SK-N-SH (cell line): Measurements from ENCODE around the gene SLC22A2. TPM values are rescaled to one million over a fixed set of nuclear protein-coding genes. Genes with fewer than 3 reads are reported as not detected.

ENCODE experiments used
- CTCF ChIA-PET: fragments of 300-600, 350-600 bp; formaldehyde crosslinking; extraction: SDS; loops from one replicate; lab custom pipeline; 2021; lab: Yijun Ruan, JAX
- POLR2A ChIA-PET: fragments of 350-600 bp; sonication (Branson Sonifier 250); formaldehyde crosslinking; extraction: SDS; loops from one replicate; lab custom pipeline; 2020; ENCODE audit warnings: antibody characterized with exemption, inconsistent platforms; lab: Yijun Ruan, JAX
- DNase-seq: peaks from one replicate; pipeline ENCODE4 v3.0.0; 2012
- H2AFZ ChIP-seq: fragments of 200-600 bp; sonication (generic); 2 replicates; pipeline ENCODE4 v1.8.1; 2016; ENCODE audit warnings: antibody characterized with exemption, mild to moderate bottlenecking, low read depth
- H3F3A ChIP-seq: fragments of 200-600 bp; sonication (generic); replicated peaks from 2 replicates; pipeline ENCODE3; 2016; ENCODE audit warnings: antibody characterized with exemption, mild to moderate bottlenecking; ENCODE audit not compliant: insufficient read depth
- H3K27ac ChIP-seq, 2 experiments: fragments of 200-500 bp in 1 of 2; fragments of 200-600 bp in 1 of 2; sonication (Bioruptor generic) in 1 of 2; sonication (generic), shearing (Covaris generic) in 1 of 2; 2 replicates each; pipeline versions ENCODE4 v1.5.1 to v1.6.1; 2014 to 2016; ENCODE audit warnings: low read depth in 2 of 2, inconsistent platforms in 1 of 2, low read length in 1 of 2, mild to moderate bottlenecking in 1 of 2, mixed read lengths in 1 of 2
- H3K27me3 ChIP-seq: fragments of 200-600 bp; sonication (generic), shearing (Covaris generic); 2 replicates; pipeline ENCODE4 v1.6.1; 2016; ENCODE audit warnings: mixed run types; ENCODE audit not compliant: insufficient read depth
- H3K36me3 ChIP-seq, 2 experiments: fragments of 200-500 bp in 1 of 2; fragments of 200-600 bp in 1 of 2; sonication (Bioruptor generic) in 1 of 2; sonication (generic) in 1 of 2; replicated peaks in 1 of 2; 2 replicates each; pipeline versions ENCODE3 to v1.5.1; 2014 to 2016; ENCODE audit warnings: low read length in 1 of 2, mild to moderate bottlenecking in 1 of 2; ENCODE audit not compliant: insufficient read depth in 2 of 2, control insufficient read depth in 1 of 2
- H3K4me1 ChIP-seq, 2 experiments: fragments of 200-500 bp in 1 of 2; fragments of 200-600 bp in 1 of 2; sonication (Bioruptor generic) in 1 of 2; sonication (generic), shearing (Covaris generic) in 1 of 2; 2 replicates each; pipeline versions ENCODE4 v1.5.1 to v1.6.1; 2014 to 2016; ENCODE audit warnings: low read depth in 1 of 2, low read length in 1 of 2, mixed run types in 1 of 2; ENCODE audit not compliant: insufficient read depth in 2 of 2, control insufficient read depth in 1 of 2
- H3K4me2 ChIP-seq: fragments of 200-600 bp; sonication (generic), shearing (Covaris generic); 2 replicates; pipeline ENCODE4 v1.6.1; 2017; ENCODE audit warnings: mixed run types
- H3K4me3 ChIP-seq, 2 experiments: fragments of 200-500 bp in 1 of 2; fragments of 200-600 bp in 1 of 2; sonication (Bioruptor generic) in 1 of 2; sonication (generic), shearing (Covaris generic) in 1 of 2; 2 replicates each; pipeline versions ENCODE4 v1.5.1 to v1.8.1; 2014 to 2016; ENCODE audit warnings: low read depth in 2 of 2, inconsistent platforms in 1 of 2, low read length in 1 of 2, mild to moderate bottlenecking in 1 of 2, mixed read lengths in 1 of 2, moderate library complexity in 1 of 2
- H3K79me2 ChIP-seq: fragments of 200-600 bp; sonication (generic); 2 replicates; pipeline ENCODE4 v1.8.1; 2017; ENCODE audit warnings: mild to moderate bottlenecking; ENCODE audit not compliant: insufficient read depth
- H3K9ac ChIP-seq: fragments of 200-600 bp; sonication (generic); 2 replicates; pipeline ENCODE4 v1.6.1; 2017; ENCODE audit warnings: mixed run types
- H3K9me2 ChIP-seq: fragments of 200-600 bp; sonication (generic); 2 replicates; pipeline ENCODE4 v1.6.1; 2017; ENCODE audit warnings: mixed run types
- H3K9me3 ChIP-seq: fragments of 200-600 bp; sonication (generic); 2 replicates; pipeline ENCODE4 v1.6.1; 2017; ENCODE audit warnings: mixed run types, mild to moderate bottlenecking, moderate library complexity
- H4K20me1 ChIP-seq: fragments of 200-600 bp; sonication (generic); 2 replicates; pipeline ENCODE4 v1.6.1; 2017; ENCODE audit warnings: mild to moderate bottlenecking, mixed run types; ENCODE audit not compliant: insufficient read depth
- CHD2 ChIP-seq: fragments of 150-350 bp; IDR thresholded peaks from 2 replicates; pipeline ENCODE4 v1.6.1; 2018; ENCODE audit warnings: low read length; ENCODE audit not compliant: partially characterized antibody
- ELF1 ChIP-seq: IDR thresholded peaks from 2 replicates; pipeline ENCODE4 v1.4.0; 2012
- EP300 ChIP-seq, 2 experiments: IDR thresholded peaks; 2 replicates each; pipeline versions ENCODE4 v1.4.0 to v1.6.1; 2012; ENCODE audit warnings: borderline replicate concordance in 1 of 2, low read depth in 1 of 2, low read length in 1 of 2
- FOSL2 ChIP-seq: IDR thresholded peaks from 2 replicates; pipeline ENCODE4 v1.4.0; 2012; ENCODE audit warnings: low read depth, mild to moderate bottlenecking, moderate library complexity, borderline replicate concordance
- FOXM1 ChIP-seq: IDR thresholded peaks from 2 replicates; pipeline ENCODE4 v1.4.0; 2012; ENCODE audit warnings: low read depth, mild to moderate bottlenecking
- GABPA ChIP-seq: IDR thresholded peaks from 2 replicates; pipeline ENCODE4 v1.4.0; 2012; ENCODE audit warnings: low read depth, mild to moderate bottlenecking
- MEF2A ChIP-seq: IDR thresholded peaks from 2 replicates; pipeline ENCODE4 v1.4.0; 2012; ENCODE audit warnings: low read depth, borderline replicate concordance
- MXI1 ChIP-seq: IDR thresholded peaks from 2 replicates; pipeline ENCODE4 v1.6.1; 2012; ENCODE audit warnings: mild to moderate bottlenecking, low read depth, low read length, improper control_type of control experiment
- POLR2AphosphoS5 ChIP-seq: IDR thresholded peaks from 2 replicates; pipeline ENCODE4 v1.6.1; 2012; ENCODE audit warnings: low read depth, low read length
- RAD21 ChIP-seq: IDR thresholded peaks from 2 replicates; pipeline ENCODE4 v1.6.1; 2012; ENCODE audit warnings: mild to moderate bottlenecking, low read length
- RFX5 ChIP-seq: IDR thresholded peaks from 2 replicates; pipeline ENCODE4 v1.6.1; 2012; ENCODE audit warnings: mild to moderate bottlenecking, improper control_type of control experiment, low read length
- RXRA ChIP-seq: IDR thresholded peaks from 2 replicates; pipeline ENCODE4 v1.4.0; 2012; ENCODE audit warnings: low read depth, mild to moderate bottlenecking, borderline replicate concordance
- SMC3 ChIP-seq: IDR thresholded peaks from 2 replicates; pipeline ENCODE4 v1.6.1; 2012; ENCODE audit warnings: low read depth, low read length, improper control_type of control experiment
- TAF1 ChIP-seq: IDR thresholded peaks from 2 replicates; pipeline ENCODE4 v1.6.1; 2012; ENCODE audit warnings: low read depth, mild to moderate bottlenecking, low read length, moderate library complexity, borderline replicate concordance
- WGBS: methylation state at CpG from one replicate; pipeline ENCODE4 v1.1.6; 2017; ENCODE audit warnings: low lambda C conversion rate; 5-methylcytosine and 5-hydroxymethylcytosine counted together
- polyA plus RNA-seq, 3 experiments: library from polyadenylated mRNA; depleted of rRNA; stranded (reverse); fragments of >200 nt; gene quantifications; 2 replicates each; pipeline ENCODE4 v1.2.3, GENCODE V29; 2012
- TF ChIP-seq, protein P1 (sequence below): fragments of 200-600 bp; sonication (generic); IDR thresholded peaks from 2 replicates; pipeline ENCODE4 v1.6.1; 2017; ENCODE audit warnings: antibody characterized with exemption, mild to moderate bottlenecking, moderate library complexity
- TF ChIP-seq, protein P2 (sequence below): fragments of 150-350 bp; IDR thresholded peaks from 2 replicates; pipeline ENCODE4 v1.6.1; 2017; ENCODE audit warnings: antibody characterized with exemption, low read length, low read depth, borderline replicate concordance
- TF ChIP-seq, protein P3 (sequence below): IDR thresholded peaks from 2 replicates; pipeline ENCODE4; 2012
- TF ChIP-seq, protein P4 (sequence below): IDR thresholded peaks from 2 replicates; pipeline ENCODE4 v1.6.1; 2012; ENCODE audit warnings: mild to moderate bottlenecking, low read depth, low read length, moderate library complexity

The SLC22A2 gene
- polyA plus RNA-seq, 1 of the 3 experiments (the other 2 are of a cell fraction) = not detected

DNA sequence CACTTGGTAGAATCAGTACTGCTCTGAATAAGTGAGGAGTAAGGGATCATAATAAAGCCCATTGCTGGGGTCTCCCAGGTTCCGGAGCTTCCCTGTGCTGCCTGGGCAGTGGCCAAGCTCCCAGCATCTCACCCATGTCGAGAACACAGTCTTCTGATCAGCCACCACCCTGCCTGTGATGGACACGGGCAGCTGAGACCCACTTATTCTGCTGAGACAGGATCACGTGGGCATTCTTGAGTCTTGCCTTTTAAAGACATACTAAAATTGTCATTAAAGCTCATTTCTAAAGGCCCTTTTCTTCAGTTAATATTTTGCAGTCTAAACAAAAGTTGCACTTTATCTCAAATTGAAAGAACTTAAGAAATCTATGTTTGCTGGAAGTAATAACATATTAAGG is 42.7 kb upstream of the SLC22A2 start:
- Histone ChIP-seq H2AFZ (no peak overlapping the region), H3K9me2 (no peaks in the 10 kb centered on the region), H3K27ac (no peak overlapping the region), H3K9me3 (no peaks in the 10 kb centered on the region), H3K9ac (no peak overlapping the region), H3K27me3 (no peaks in the 10 kb centered on the region; the same call in 1 of the 2 replicates), H3K79me2 (no peaks in the 10 kb centered on the region), H4K20me1 (no peaks in the 10 kb centered on the region), H3K36me3 (no peaks in the 10 kb centered on the region), H3F3A (no peaks in the 10 kb centered on the region), H3K4me2 (no peak overlapping the region), H3K4me1 (no peaks in the 10 kb centered on the region), H3K4me3 (no peak overlapping the region)
- no peak for DNase-seq
- POLR2A ChIA-PET = no interaction called here
- CTCF ChIA-PET = interaction anchor here (0.6 kb wide), 1 partner anchor 18 kb away, joined by 5 read pairs; no protein-coding TSS in a partner anchor
- WGBS = 10% methylated on average over 4 of the region's 4 CpGs
- no peak for TF ChIP-seq RAD21
- TF ChIP-seq SMC3 = no peak
- TF ChIP-seq FOSL2 = no peak
- TF ChIP-seq EP300 (IDR thresholded peaks at IDR 0.05; ENCODE audit: borderline replicate concordance in 1 of 2, low read depth in 1 of 2, low read length in 1 of 2) = no peak
- no peak for TF ChIP-seq MXI1
- TF ChIP-seq, protein P1, sequence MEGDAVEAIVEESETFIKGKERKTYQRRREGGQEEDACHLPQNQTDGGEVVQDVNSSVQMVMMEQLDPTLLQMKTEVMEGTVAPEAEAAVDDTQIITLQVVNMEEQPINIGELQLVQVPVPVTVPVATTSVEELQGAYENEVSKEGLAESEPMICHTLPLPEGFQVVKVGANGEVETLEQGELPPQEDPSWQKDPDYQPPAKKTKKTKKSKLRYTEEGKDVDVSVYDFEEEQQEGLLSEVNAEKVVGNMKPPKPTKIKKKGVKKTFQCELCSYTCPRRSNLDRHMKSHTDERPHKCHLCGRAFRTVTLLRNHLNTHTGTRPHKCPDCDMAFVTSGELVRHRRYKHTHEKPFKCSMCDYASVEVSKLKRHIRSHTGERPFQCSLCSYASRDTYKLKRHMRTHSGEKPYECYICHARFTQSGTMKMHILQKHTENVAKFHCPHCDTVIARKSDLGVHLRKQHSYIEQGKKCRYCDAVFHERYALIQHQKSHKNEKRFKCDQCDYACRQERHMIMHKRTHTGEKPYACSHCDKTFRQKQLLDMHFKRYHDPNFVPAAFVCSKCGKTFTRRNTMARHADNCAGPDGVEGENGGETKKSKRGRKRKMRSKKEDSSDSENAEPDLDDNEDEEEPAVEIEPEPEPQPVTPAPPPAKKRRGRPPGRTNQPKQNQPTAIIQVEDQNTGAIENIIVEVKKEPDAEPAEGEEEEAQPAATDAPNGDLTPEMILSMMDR = no peak
- TF ChIP-seq, protein P2, sequence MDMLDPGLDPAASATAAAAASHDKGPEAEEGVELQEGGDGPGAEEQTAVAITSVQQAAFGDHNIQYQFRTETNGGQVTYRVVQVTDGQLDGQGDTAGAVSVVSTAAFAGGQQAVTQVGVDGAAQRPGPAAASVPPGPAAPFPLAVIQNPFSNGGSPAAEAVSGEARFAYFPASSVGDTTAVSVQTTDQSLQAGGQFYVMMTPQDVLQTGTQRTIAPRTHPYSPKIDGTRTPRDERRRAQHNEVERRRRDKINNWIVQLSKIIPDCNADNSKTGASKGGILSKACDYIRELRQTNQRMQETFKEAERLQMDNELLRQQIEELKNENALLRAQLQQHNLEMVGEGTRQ = no peak
- no peak for TF ChIP-seq TAF1
- TF ChIP-seq POLR2AphosphoS5 = no peak
- no peak for TF ChIP-seq RXRA
- no peak for TF ChIP-seq MEF2A
- TF ChIP-seq CHD2 = no peak
- TF ChIP-seq, protein P3, sequence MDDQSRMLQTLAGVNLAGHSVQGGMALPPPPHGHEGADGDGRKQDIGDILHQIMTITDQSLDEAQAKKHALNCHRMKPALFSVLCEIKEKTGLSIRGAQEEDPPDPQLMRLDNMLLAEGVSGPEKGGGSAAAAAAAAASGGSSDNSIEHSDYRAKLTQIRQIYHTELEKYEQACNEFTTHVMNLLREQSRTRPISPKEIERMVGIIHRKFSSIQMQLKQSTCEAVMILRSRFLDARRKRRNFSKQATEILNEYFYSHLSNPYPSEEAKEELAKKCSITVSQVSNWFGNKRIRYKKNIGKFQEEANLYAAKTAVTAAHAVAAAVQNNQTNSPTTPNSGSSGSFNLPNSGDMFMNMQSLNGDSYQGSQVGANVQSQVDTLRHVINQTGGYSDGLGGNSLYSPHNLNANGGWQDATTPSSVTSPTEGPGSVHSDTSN = no peak
- TF ChIP-seq FOXM1 = no peak
- TF ChIP-seq, protein P4, sequence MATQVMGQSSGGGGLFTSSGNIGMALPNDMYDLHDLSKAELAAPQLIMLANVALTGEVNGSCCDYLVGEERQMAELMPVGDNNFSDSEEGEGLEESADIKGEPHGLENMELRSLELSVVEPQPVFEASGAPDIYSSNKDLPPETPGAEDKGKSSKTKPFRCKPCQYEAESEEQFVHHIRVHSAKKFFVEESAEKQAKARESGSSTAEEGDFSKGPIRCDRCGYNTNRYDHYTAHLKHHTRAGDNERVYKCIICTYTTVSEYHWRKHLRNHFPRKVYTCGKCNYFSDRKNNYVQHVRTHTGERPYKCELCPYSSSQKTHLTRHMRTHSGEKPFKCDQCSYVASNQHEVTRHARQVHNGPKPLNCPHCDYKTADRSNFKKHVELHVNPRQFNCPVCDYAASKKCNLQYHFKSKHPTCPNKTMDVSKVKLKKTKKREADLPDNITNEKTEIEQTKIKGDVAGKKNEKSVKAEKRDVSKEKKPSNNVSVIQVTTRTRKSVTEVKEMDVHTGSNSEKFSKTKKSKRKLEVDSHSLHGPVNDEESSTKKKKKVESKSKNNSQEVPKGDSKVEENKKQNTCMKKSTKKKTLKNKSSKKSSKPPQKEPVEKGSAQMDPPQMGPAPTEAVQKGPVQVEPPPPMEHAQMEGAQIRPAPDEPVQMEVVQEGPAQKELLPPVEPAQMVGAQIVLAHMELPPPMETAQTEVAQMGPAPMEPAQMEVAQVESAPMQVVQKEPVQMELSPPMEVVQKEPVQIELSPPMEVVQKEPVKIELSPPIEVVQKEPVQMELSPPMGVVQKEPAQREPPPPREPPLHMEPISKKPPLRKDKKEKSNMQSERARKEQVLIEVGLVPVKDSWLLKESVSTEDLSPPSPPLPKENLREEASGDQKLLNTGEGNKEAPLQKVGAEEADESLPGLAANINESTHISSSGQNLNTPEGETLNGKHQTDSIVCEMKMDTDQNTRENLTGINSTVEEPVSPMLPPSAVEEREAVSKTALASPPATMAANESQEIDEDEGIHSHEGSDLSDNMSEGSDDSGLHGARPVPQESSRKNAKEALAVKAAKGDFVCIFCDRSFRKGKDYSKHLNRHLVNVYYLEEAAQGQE = no peak
- TF ChIP-seq GABPA = no peak
- no peak for TF ChIP-seq RFX5
- no peak for TF ChIP-seq ELF1
